AML-193 (cell line): Measurements from ENCODE around the gene OR4C6.

Source experiments
- DNase-seq, 2 experiments: peaks; one replicate each; lab custom pipeline; 2025; lab: John Stamatoyannopoulos, UW

OR4C6 gene

GRCh38 chr11:55661901-55662300 lies at the start of gene OR4C6:
TSS of gene OR4C6 (plus strand) at chr11:55662201. CDS start at chr11:55665167, 2,966 bp downstream.
- no peak for DNase-seq

- no peak for DNase-seq
These were observed 37.5 kb upstream of the OR4C6 start for GRCh38 chr11:55624531-55624930.

GRCh38 chr11:55634813-55635212 lies 27.2 kb upstream of the OR4C6 start, which contains the start of gene OR4P4:
TSS of gene OR4P4 (plus strand) at chr11:55635113.
- no peak for DNase-seq

- no peak for DNase-seq
These were observed 14.0 kb upstream of the OR4C6 start, which contains the start of gene OR4S2 for GRCh38 chr11:55648027-55648426. TSS of gene OR4S2 (plus strand) at chr11:55648327. CDS start at chr11:55650904, 2,577 bp downstream.

GRCh38 chr11:55652560-55652959 lies 9.4 kb upstream of the OR4C6 start:
- no peak for DNase-seq

GRCh38 chr11:55655096-55655495 lies 6.9 kb upstream of the OR4C6 start:
- no peak for DNase-seq

- no peak for DNase-seq
These were observed 3.9 kb upstream of the OR4C6 start for GRCh38 chr11:55658031-55658573.

- DNase-seq, result no peak
These were observed 3.4 kb upstream of the OR4C6 start for GRCh38 chr11:55658608-55659007.

GRCh38 chr11:55669376-55669775 lies 7.4 kb downstream of the OR4C6 start:
- DNase-seq, result no peak

- no peak for DNase-seq
These were observed 11.9 kb downstream of the OR4C6 start for GRCh38 chr11:55673860-55674259.

- no peak for DNase-seq
These were observed 35.8 kb downstream of the OR4C6 start for GRCh38 chr11:55697817-55698216.

- no peak for DNase-seq
These were observed 39.4 kb downstream of the OR4C6 start for GRCh38 chr11:55701429-55701828.

- DNase-seq, result peak; percentile 36 to 46
These were observed 45.0 kb downstream of the OR4C6 start for GRCh38 chr11:55707029-55707428.

GRCh38 chr11:55714982-55715888 lies 53.2 kb downstream of the OR4C6 start:
- peak; percentile 1 to 5 for DNase-seq
